Smooth muscle cell (in vitro differentiated cells): Measurements from ENCODE around the gene BEND7. TPM values are rescaled to one million over a fixed set of nuclear protein-coding genes. Genes with fewer than 3 reads are reported as not detected.

Experiments
- DNase-seq: peaks from one replicate; lab custom pipeline; 2025; ENCODE audit not compliant: unreplicated experiment; lab: John Stamatoyannopoulos, UW
- H2AFZ ChIP-seq: fragments of 200-600 bp; sonication (generic); 2 replicates; pipeline ENCODE4 v1.6.0; 2016; ENCODE audit warnings: antibody characterized with exemption, low read depth, mild to moderate bottlenecking
- H3F3A ChIP-seq: fragments of 200-600 bp; sonication (generic); 2 replicates; pipeline ENCODE4 v1.6.0; 2017; ENCODE audit warnings: antibody characterized with exemption, low read depth
- H3K27ac ChIP-seq: fragments of 200-600 bp; sonication (generic); 2 replicates; pipeline ENCODE4 v1.5.1; 2016; ENCODE audit warnings: low read depth, mild to moderate bottlenecking
- H3K27me3 ChIP-seq: fragments of 200-600 bp; sonication (generic); 2 replicates; pipeline ENCODE4 v1.6.1; 2016; ENCODE audit warnings: low read depth, mild to moderate bottlenecking
- H3K36me3 ChIP-seq: fragments of 200-600 bp; sonication (generic); 2 replicates; pipeline ENCODE4 v1.5.1; 2016; ENCODE audit warnings: low read depth
- H3K4me1 ChIP-seq: fragments of 200-600 bp; sonication (generic); 2 replicates; pipeline ENCODE4 v1.5.1; 2016; ENCODE audit warnings: low read depth
- H3K4me2 ChIP-seq: fragments of 200-600 bp; sonication (generic); 2 replicates; pipeline ENCODE4 v1.6.0; 2016; ENCODE audit warnings: mild to moderate bottlenecking
- H3K4me3 ChIP-seq: fragments of 200-600 bp; sonication (generic); 2 replicates; pipeline ENCODE4 v1.5.1; 2016; ENCODE audit warnings: mild to moderate bottlenecking
- H3K79me2 ChIP-seq: fragments of 200-600 bp; sonication (generic); 2 replicates; pipeline ENCODE4 v1.6.0; 2016; ENCODE audit warnings: low read depth, mild to moderate bottlenecking
- H3K9ac ChIP-seq: fragments of 200-600 bp; sonication (generic); 2 replicates; pipeline ENCODE4 v1.6.0; 2016; ENCODE audit warnings: low read depth
- H3K9me3 ChIP-seq: fragments of 200-600 bp; sonication (generic); replicated peaks from 2 replicates; pipeline ENCODE4 v1.5.1; 2016; ENCODE audit warnings: low read depth
- H4K20me1 ChIP-seq: fragments of 200-600 bp; sonication (generic); 2 replicates; pipeline ENCODE4 v1.6.0; 2016; ENCODE audit warnings: low read depth
- CTCF ChIP-seq: fragments of 200-600 bp; sonication (generic); IDR thresholded peaks from 2 replicates; pipeline ENCODE4 v1.5.1; 2017; ENCODE audit warnings: borderline replicate concordance, mild to moderate bottlenecking, antibody characterized with exemption; ENCODE audit not compliant: insufficient read depth, poor library complexity, severe bottlenecking
- WGBS: methylation state at CpG from one replicate; pipeline ENCODE4 v1.1.7; 2016; ENCODE audit warnings: low lambda C conversion rate; 5-methylcytosine and 5-hydroxymethylcytosine counted together
- polyA plus RNA-seq: library from polyadenylated mRNA; unstranded; fragments of >200 nt; fragmentation: Nextera tagmentation; extraction: Ambion mirVana; gene quantifications from 2 replicates; pipeline ENCODE4 v1.2.1, GENCODE V29; 2016
- total RNA-seq: library from RNA; depleted of rRNA; stranded (reverse); fragments of >200 nt; gene quantifications from 2 replicates; pipeline ENCODE4 v1.2.3, GENCODE V29; 2014

BEND7 gene
- total and polyA plus RNA-seq, 2 experiments from 2014 or later: 1.7 to 5.8 TPM

GRCh38 chr10:13515467-13515866 is 13.3 kb downstream of the BEND7 start:
- no peaks in the 10 kb centered on the region for H3K27me3 ChIP-seq
- no peaks in the 10 kb centered on the region for H3K4me1 ChIP-seq
- no peaks in the 10 kb centered on the region for H4K20me1 ChIP-seq
- H3K4me2 ChIP-seq: no peak overlapping the region
- no peak overlapping the region for H3K4me3 ChIP-seq
- no peaks in the 10 kb centered on the region for H3K9me3 ChIP-seq
- DNase-seq: no peak
- no peak overlapping the region for H2AFZ ChIP-seq
- H3K27ac ChIP-seq: no peak overlapping the region
- no peaks in the 10 kb centered on the region for H3F3A ChIP-seq
- TF ChIP-seq CTCF: no peak
- 94% methylated on average over 5 of the region's 5 CpGs for WGBS
- no peaks in the 10 kb centered on the region for H3K36me3 ChIP-seq
- no peak overlapping the region for H3K9ac ChIP-seq
- no peaks in the 10 kb centered on the region for H3K79me2 ChIP-seq

- Histone ChIP-seq H3K4me2 (no peak overlapping the region), H2AFZ (no peak overlapping the region)
Observed at GRCh38 chr10:13514296-13514695, 14.5 kb downstream of the BEND7 start.

GRCh38 chr10:13512564-13512963 is 16.2 kb downstream of the BEND7 start:
- Histone ChIP-seq H3F3A (no peaks in the 10 kb centered on the region), H3K9ac (no peak overlapping the region), H2AFZ (no peak overlapping the region), H3K36me3 (no peaks in the 10 kb centered on the region), H3K27me3 (no peaks in the 10 kb centered on the region), H3K4me1 (no peaks in the 10 kb centered on the region), H4K20me1 (no peaks in the 10 kb centered on the region), H3K4me2 (no peak overlapping the region), H3K4me3 (no peak overlapping the region), H3K79me2 (no peaks in the 10 kb centered on the region), H3K27ac (no peak overlapping the region), H3K9me3 (no peaks in the 10 kb centered on the region)
- 48% methylated on average over 2 of the region's 2 CpGs for WGBS
- DNase-seq: no peak
- no peak for TF ChIP-seq CTCF

More at GRCh38 chr10:13514296-13514695, 14.5 kb downstream of the BEND7 start:
- Histone ChIP-seq H3K36me3 (no peaks in the 10 kb centered on the region), H3K79me2 (no peaks in the 10 kb centered on the region), H3K9ac (no peak overlapping the region), H3K4me1 (no peaks in the 10 kb centered on the region), H3K27me3 (no peaks in the 10 kb centered on the region), H3F3A (no peaks in the 10 kb centered on the region), H3K4me3 (no peak overlapping the region), H4K20me1 (no peaks in the 10 kb centered on the region), H3K27ac (no peak overlapping the region), H3K9me3 (no peaks in the 10 kb centered on the region)
- no peak for TF ChIP-seq CTCF
- WGBS: 88% methylated on average over 14 of the region's 14 CpGs
- no peak for DNase-seq

- no peak for DNase-seq
- no peaks in the 10 kb centered on the region for H3K27me3 ChIP-seq
- 77% methylated on average over 5 of the region's 5 CpGs for WGBS
- H3F3A ChIP-seq: no peaks in the 10 kb centered on the region
- no peak for TF ChIP-seq CTCF
- H3K4me1 ChIP-seq: no peaks in the 10 kb centered on the region
- H3K9ac ChIP-seq: no peak overlapping the region
- H4K20me1 ChIP-seq: no peaks in the 10 kb centered on the region
- H3K4me2 ChIP-seq: no peak overlapping the region
- H2AFZ ChIP-seq: no peak overlapping the region
- H3K36me3 ChIP-seq: no peaks in the 10 kb centered on the region
- H3K79me2 ChIP-seq: no peaks in the 10 kb centered on the region
- no peak overlapping the region for H3K4me3 ChIP-seq
- no peaks in the 10 kb centered on the region for H3K9me3 ChIP-seq
- no peak overlapping the region for H3K27ac ChIP-seq
Observed at GRCh38 chr10:13511409-13511808, 17.4 kb downstream of the BEND7 start.
